Heart right ventricle (tissue), 16 donors: ENCODE measurements around the gene CCDC106. TPM values are rescaled to one million over a fixed set of nuclear protein-coding genes. Genes with fewer than 3 reads are reported as not detected.

Source experiments
- ATAC-seq, 8 donors: fragments of 200-7000 bp; cut with Tn5 transposase; one replicate each; pipeline ENCODE4 v1.9.1; 2020; ENCODE audit warnings: mild to moderate bottlenecking in 8 of 8, moderate library complexity in 8 of 8, moderate number of reproducible peaks in 1 of 8
- DNase-seq, 2 donors: peaks; one replicate each; pipeline ENCODE4 v3.0.0-alpha.2; 2020
- H3K27ac ChIP-seq, 10 donors: fragments of 200-600 bp; sonication (generic) in 2 of 10; one replicate each; pipeline versions ENCODE4 v1.5.0 to v1.8.0; 2020 to 2022; ENCODE audit warnings: mild to moderate bottlenecking in 3 of 10
- H3K27me3 ChIP-seq, 7 donors: fragments of 200-600 bp; one replicate each; pipeline ENCODE4 v1.8.0; 2021 to 2022; ENCODE audit warnings: mild to moderate bottlenecking in 2 of 7
- H3K36me3 ChIP-seq, 9 donors: fragments of 200-600 bp; sonication (generic) in 1 of 9; one replicate each; pipeline versions ENCODE4 v1.5.0 to v1.8.0; 2020 to 2022; ENCODE audit warnings: mild to moderate bottlenecking in 2 of 9
- H3K4me1 ChIP-seq, 9 donors: fragments of 200-600 bp; sonication (generic) in 1 of 9; one replicate each; pipeline versions ENCODE4 v1.5.0 to v1.8.0; 2020 to 2022; ENCODE audit warnings: mild to moderate bottlenecking in 4 of 9
- H3K4me3 ChIP-seq, 10 donors: fragments of 200-600 bp; sonication (generic) in 2 of 10; one replicate each; pipeline versions ENCODE4 v1.5.0 to v1.8.0; 2020 to 2022; ENCODE audit warnings: mild to moderate bottlenecking in 7 of 10, moderate library complexity in 2 of 10
- H3K9me3 ChIP-seq, 11 donors: fragments of 200-600 bp in 10 of 11; sonication (generic) in 2 of 11; one replicate each; pipeline versions ENCODE4 v1.5.0 to v1.8.0; 2013 to 2022; ENCODE audit warnings: mild to moderate bottlenecking in 2 of 11, control low read depth in 1 of 11, moderate library complexity in 1 of 11
- CTCF ChIP-seq, 9 donors: fragments of 200-600 bp; sonication (generic) in 2 of 9; IDR thresholded peaks; one replicate each; pipeline versions ENCODE4 v1.5.0 to v1.8.0; 2021 to 2022; ENCODE audit warnings: antibody characterized with exemption in 9 of 9, mild to moderate bottlenecking in 5 of 9, moderate library complexity in 1 of 9
- WGBS, 2 donors: extraction: QIAGEN DNeasy Blood & Tissue Kit; methylation state at CpG; one replicate each; pipeline ENCODE4 v1.1.7; 2013; ENCODE audit warnings: inconsistent platforms in 1 of 2; 5-methylcytosine and 5-hydroxymethylcytosine counted together
- intact Hi-C, 10 donors: fragments of 100-400 bp; cut with DNase I; formaldehyde crosslinking; loops; one replicate each; pipeline versions ENCODE4 v1.11.1 to v1.14.2; 2022
- polyA plus RNA-seq, 2 donors: library from polyadenylated mRNA; stranded (reverse); fragments of 200-250 nt; gene quantifications; one replicate each; pipeline ENCODE4 v1.2.3, GENCODE V29; 2013
- total RNA-seq, 10 donors: library from RNA; stranded (reverse); fragmentation: NEBNext Ultra II Directional in 3 of 10; extraction: Animal tissue kit (Norgen Biotek cat#: 25700) in 3 of 10; gene quantifications; one replicate each; pipeline versions ENCODE4 v1.2.1 to v1.2.4, GENCODE V29; 2021 to 2023
- donor health status: Arrhythmogenic right ventricular cardiomyopathy.
- donor health status: ischemic (EF 13 %, LVEDD 7.1; RV severe dilation, severe dysfunction).
- donor health status: healthy with polysubstance abuse.
- donor health status: DM: no; HTN: yes; CAD: no.
- donor health status: DM: no; HTN: no; CAD: no.
- donor health status: ischemic (EF 25% LVEDD 6.9; RV normal size, moderate dysfunction).
- donor health status: ischemic (EF 25% LVEDD 5.7; RV mildly dilated, moderate dysfunction).
- donor health status: healthy.
- donor health status: DM: yes; HTN: yes; CAD: no.
- donor health status: Ischemic cardiomyopathy.
- donor health status: ischemic (EF 35%, LVEDD 5.7; RV mildly dilated, moderate dysfunction).
- donor health status: nonischemic (EF 11% LVEDD 7.7; RV severe dilation, severe dysfunction).
- donor health status: DM: yes; HTN: yes; CAD: no.
- donor health status: PGD.
- donor health status: ischemic (EF 29% LVEDD 5.4; RV normal size, mild dysfunction).
- donor health status: nonischemic (EF 23%, LVEDD 6.1; RV moderate dilation, normal function).

The CCDC106 gene
- total and polyA plus RNA-seq, 12 donors: 12.1 to 29.6 (median 14.4) TPM

DNA sequence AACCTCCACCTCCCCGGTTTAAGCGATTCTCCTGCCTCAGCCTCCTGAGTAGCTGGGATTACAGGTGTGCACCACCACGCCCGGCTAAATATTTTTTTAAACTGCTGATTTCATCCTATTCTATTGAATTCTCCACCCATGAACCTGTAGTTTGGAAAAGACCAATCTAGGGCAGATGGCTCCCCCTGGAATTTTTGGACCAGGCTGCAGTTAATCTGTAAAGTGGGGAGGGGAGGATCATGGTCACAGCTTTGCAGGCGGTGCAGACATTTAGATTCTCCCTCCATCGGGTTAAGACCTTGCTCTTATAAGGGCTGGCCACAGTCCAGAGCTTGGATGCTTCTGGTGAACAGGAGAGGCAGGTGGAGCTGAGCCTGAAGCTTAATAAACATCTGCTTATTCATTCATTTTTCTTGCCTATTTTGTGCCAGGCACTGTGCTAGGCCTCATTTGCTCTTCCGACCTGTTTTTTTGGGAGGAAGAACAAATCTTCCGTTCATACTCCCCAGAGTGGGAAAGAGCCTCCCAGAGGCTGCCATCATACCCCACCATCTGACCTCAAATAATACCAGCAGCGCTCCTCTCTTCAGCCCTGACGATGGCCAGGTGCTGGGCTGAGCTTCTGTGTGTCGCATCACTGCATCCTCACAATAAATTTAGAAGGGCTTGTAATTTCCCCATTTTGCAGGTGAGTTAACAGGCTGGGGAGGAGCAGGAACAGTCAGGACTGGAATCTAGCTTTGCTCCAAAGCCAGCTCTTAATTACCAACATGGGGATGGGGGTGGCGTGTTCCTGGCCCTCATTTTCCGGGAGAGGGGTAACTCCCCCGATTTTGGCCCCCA is 902 bp upstream of the CCDC106 start:
- 38 to 39% methylated on average over 14 of the region's 14 CpGs for WGBS, 2 donors
- peak overlapping the region in 9 of 10 donors; percentile 83 to 92 (median 89) for H3K27ac ChIP-seq
- H3K4me3 ChIP-seq: peak overlapping the region; percentile 77 to 98 (median 88)
- H3K4me1 ChIP-seq: peaks cover 19 to 58% (median 43%) of the 10 kb centered on the region in 9 donors
- H3K27me3 ChIP-seq: no peaks in the 10 kb centered on the region
- no peaks in the 10 kb centered on the region for H3K9me3 ChIP-seq
- H3K36me3 ChIP-seq: peaks cover 0 to 27% (median 8%) of the 10 kb centered on the region in 9 donors
- ATAC-seq (no peak), DNase-seq (no peak)
- no peak for TF ChIP-seq CTCF (IDR thresholded peaks at IDR 0.05)
- intact Hi-C loops: no loop called here

- TF ChIP-seq CTCF (IDR thresholded peaks at IDR 0.05): no peak
- no peaks in the 10 kb centered on the region for H3K9me3 ChIP-seq
- peak overlapping the region; percentile 70 to 92 (median 88) for H3K27ac ChIP-seq
- no peaks in the 10 kb centered on the region for H3K27me3 ChIP-seq
- H3K4me3 ChIP-seq: peak overlapping the region; percentile 77 to 98 (median 88)
- 25 to 28% methylated on average over 25 of the region's 25 CpGs for WGBS, 2 donors
- ATAC-seq (no peak), DNase-seq (no peak)
- intact Hi-C loops: no loop called here
- H3K36me3 ChIP-seq: peaks cover 0 to 32% (median 8%) of the 10 kb centered on the region in 9 donors
- peaks cover 14 to 56% (median 41%) of the 10 kb centered on the region in 9 donors for H3K4me1 ChIP-seq
Measured at GRCh38 chr19:55648585-55649267, 714 bp downstream of the CCDC106 start.

DNA sequence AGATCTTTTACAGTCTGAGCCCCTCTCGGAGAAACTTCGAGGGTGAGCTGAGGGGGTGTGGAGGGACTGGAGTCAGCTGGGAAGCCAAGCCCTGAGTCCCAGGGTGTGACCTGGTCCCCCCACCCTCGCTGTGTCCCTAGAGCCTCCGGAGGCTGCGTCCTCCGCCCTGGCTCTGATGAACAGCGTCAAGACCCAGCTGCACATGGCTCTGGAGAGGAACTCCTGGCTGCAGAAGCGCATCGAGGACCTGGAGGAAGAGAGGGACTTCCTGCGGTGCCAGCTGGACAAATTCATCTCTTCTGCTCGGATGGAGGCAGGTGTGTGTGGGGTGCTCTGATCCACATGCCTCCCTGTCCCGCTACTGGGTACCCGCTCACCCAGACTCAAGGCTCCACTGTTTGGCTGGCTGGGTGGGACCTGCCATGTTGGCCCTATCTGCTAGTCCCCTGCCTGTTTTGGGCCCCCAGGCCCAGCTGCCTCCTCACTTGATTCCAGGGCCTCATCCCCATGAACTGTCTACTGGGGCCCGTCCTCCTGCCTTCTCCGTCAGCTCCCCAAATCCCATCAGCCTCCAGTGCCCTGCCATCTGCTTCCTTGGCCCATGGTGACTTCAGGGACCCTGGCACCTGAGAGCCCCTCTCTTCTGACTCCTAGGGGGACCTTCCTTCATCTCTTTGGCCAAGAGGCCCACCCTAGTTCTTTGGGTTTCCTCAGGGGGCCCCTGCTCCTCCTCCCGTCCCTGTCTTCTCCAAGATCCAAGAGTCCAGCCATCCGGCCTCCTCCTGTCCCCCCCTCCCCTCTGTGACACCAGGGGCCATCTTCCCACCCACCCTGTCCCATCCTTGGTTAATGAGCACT is 1.5 kb downstream of the CCDC106 start:
- intact Hi-C loops: no loop called here
- peaks cover 14 to 48% (median 35%) of the 10 kb centered on the region in 9 donors for H3K4me1 ChIP-seq
- WGBS, 2 donors: 77 to 82% methylated on average over 17 of the region's 17 CpGs
- H3K9me3 ChIP-seq: no peaks in the 10 kb centered on the region
- peak overlapping the region in 8 of 10 donors; percentile 83 to 92 (median 90) for H3K27ac ChIP-seq
- H3K36me3 ChIP-seq: peaks cover 0 to 32% (median 8%) of the 10 kb centered on the region in 9 donors
- H3K4me3 ChIP-seq: peak overlapping the region in 5 of 10 donors; percentile 77 to 92 (median 90)
- no peak for TF ChIP-seq CTCF (IDR thresholded peaks at IDR 0.05)
- H3K27me3 ChIP-seq: no peaks in the 10 kb centered on the region
- ATAC-seq (no peak), DNase-seq (no peak)

DNA sequence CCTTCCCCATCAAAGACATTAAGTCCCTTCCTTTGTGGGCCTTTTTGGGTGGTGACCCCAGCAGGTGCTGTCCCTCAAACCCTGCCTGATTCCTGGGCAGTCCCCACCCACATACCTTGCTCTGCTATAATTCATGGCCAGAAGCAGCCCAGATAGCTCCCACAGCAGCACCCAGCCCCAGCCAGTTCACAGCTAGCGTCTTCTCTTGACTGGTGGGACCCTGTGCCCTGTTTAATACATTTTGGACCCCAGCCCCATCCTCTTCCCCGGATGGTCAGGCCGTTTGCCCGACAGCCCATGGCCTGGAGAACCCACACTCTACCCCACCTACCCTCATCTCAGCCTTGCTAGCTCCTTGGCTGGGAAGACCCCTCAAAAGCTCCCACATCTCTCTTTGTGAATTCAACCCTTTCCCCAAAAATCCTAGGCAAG is 2.1 kb downstream of the CCDC106 start:
- no peaks in the 10 kb centered on the region for H3K9me3 ChIP-seq
- no peak overlapping the region for H3K4me3 ChIP-seq
- DNase-seq (no peak), ATAC-seq (no peak)
- H3K4me1 ChIP-seq: peaks cover 14 to 42% (median 29%) of the 10 kb centered on the region in 9 donors
- intact Hi-C loops: no loop called here
- H3K27ac ChIP-seq: no peak overlapping the region
- peaks cover 0 to 26% (median 4%) of the 10 kb centered on the region in 9 donors for H3K36me3 ChIP-seq
- no peak for TF ChIP-seq CTCF (IDR thresholded peaks at IDR 0.05)
- 90 to 93% methylated on average over 4 of the region's 4 CpGs for WGBS, 2 donors
- no peaks in the 10 kb centered on the region for H3K27me3 ChIP-seq
